ENCODE data around the gene ZNF232. TPM values are rescaled to one million over a fixed set of nuclear protein-coding genes. Genes with fewer than 3 reads are reported as not detected.

ZNF232 gene
- total RNA-seq, 1 experiment from 2014 or later = 11.1 TPM

DNA sequence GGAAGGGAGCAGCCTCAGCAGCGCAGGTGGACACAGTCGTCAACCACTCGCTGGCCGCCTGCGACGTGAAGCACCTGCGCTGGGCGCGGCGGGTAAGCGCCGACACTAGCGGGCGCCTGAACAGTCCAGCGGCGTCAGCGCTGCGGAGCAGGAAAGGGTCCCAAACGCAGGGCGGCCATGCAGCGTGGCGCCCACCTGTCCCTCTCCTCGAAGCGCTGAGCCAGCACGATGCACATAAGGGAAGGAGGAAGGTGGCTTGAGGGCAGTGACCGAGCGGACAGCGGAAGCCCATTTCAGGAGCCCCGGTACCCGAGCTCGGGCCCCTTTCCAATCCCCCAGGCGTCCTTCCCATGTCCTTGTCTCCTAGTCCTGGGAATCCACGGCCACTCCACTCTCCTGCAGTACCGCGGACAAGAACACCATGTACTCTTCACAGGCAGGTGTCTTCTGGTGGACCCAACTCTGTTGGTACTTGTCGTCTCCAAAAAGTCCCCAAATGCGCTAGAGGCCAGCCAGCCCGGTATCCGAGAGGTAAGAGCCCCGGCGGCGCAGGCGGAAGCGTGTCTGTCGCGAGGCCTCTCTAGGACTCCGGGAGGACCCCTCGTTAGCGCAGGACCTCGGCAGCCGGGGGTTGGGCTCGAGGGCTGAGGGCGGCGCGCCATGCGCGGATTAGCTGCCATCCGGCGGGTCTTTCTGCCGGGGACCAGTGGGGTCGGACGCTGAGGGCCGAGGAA lies 14.4 kb downstream of the ZNF232 start:
- BruUV-seq (replicated peaks) = no TSS peak
- H3K36me3 ChIP-seq (ENCODE audit: control insufficient read depth in 1 of 2, insufficient read depth in 2 of 2, low read length in 2 of 2) = no peaks in the 10 kb centered on the region
- no peaks in the 10 kb centered on the region for H3K4me1 ChIP-seq (ENCODE audit: control insufficient read depth in 1 of 2, insufficient read depth in 2 of 2, low read length in 2 of 2)
- H4K20me1 ChIP-seq (ENCODE audit: insufficient read depth) = no peaks in the 10 kb centered on the region
- H3K27ac ChIP-seq (ENCODE audit: low read depth, low read length) = no peak overlapping the region
- ChIA-PET RAD21 (ENCODE audit: low non-redundant PET in 1 of 2, low total read pairs in 2 of 2, uncharacterized antibody in 2 of 2, unreplicated experiment in 2 of 2) (no interaction called here), CTCF (no interaction called here), POLR2A (no interaction called here)
- TF ChIP-seq, protein P1, sequence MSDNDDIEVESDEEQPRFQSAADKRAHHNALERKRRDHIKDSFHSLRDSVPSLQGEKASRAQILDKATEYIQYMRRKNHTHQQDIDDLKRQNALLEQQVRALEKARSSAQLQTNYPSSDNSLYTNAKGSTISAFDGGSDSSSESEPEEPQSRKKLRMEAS (IDR thresholded peaks at IDR 0.05) = no peak
- no peak for TF ChIP-seq TCF7L2 (IDR thresholded peaks at IDR 0.05; ENCODE audit: borderline replicate concordance, extremely low read depth, insufficient read depth, insufficient read length)
- TF ChIP-seq CEBPB (IDR thresholded peaks at IDR 0.05; ENCODE audit: low read depth) = no peak
- TF ChIP-seq EZH2phosphoT487 (IDR thresholded peaks at IDR 0.05; ENCODE audit: borderline replicate concordance) = no peak
- TF ChIP-seq POLR2A (IDR thresholded peaks at IDR 0.05; ENCODE audit: borderline replicate concordance, extremely low read depth, insufficient read depth, insufficient read length) = no peak
- TF ChIP-seq POLR2AphosphoS5 (IDR thresholded peaks at IDR 0.05; ENCODE audit: low read depth, low read length) = no peak
- no peak for TF ChIP-seq SRF (IDR thresholded peaks at IDR 0.05; ENCODE audit: low read depth)
- no peak for TF ChIP-seq FOSL1 (IDR thresholded peaks at IDR 0.05; ENCODE audit: low read depth)
- H3K4me2 ChIP-seq (ENCODE audit: low read length) = no peak overlapping the region
- H3K4me3 ChIP-seq (replicated peaks in 1 of 2; ENCODE audit: low read depth in 1 of 2, low read length in 2 of 2) = no peak overlapping the region
- H3K9ac ChIP-seq (ENCODE audit: low read length) = no peak overlapping the region
- intact Hi-C loops (cut with micrococcal nuclease) = loop anchor here (10.0 kb wide), 1 partner anchor 78 kb away; no protein-coding TSS in a partner anchor
- H2AFZ ChIP-seq (ENCODE audit: low read depth, low read length, poor library complexity, severe bottlenecking) = no peak overlapping the region
- H3K9me2 ChIP-seq (ENCODE audit: insufficient read depth) = no peaks in the 10 kb centered on the region
- H3K79me2 ChIP-seq (ENCODE audit: insufficient read depth, low read length) = no peaks in the 10 kb centered on the region
- DNase-seq (ENCODE audit: low read depth, low spot score) (no peak), ATAC-seq (no peak)
- peaks cover 20 to 41% of the 10 kb centered on the region in 2 experiments; a peak in 3 of 4 replicates for H3K9me3 ChIP-seq (ENCODE audit: control insufficient read depth in 1 of 2, insufficient read depth in 1 of 2, low read depth in 1 of 2, low read length in 2 of 2)
- H3K27me3 ChIP-seq (ENCODE audit: insufficient read depth, low read length) = no peaks in the 10 kb centered on the region

DNA sequence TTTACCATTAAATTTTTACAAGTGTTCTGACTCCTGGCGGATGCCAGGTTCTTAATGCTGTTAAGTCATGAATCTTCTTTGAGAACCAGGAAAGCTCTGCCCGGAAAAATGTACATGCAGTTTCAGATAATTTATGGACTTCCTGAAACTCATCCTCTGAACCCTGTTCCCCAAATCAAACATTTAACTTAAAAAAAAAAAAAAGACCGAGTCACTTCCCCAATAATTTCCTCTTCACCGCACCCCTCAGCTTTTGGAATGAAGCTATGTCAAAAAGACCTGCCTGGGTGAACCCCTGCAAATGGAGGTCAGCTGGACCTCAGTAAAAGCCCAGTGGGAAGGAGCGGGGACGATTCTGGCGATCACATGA lies 15.0 kb downstream of the ZNF232 start:
- H3K4me3 ChIP-seq (replicated peaks in 1 of 2; ENCODE audit: low read depth in 1 of 2, low read length in 2 of 2) = no peak overlapping the region
- no peaks in the 10 kb centered on the region for H3K36me3 ChIP-seq (ENCODE audit: control insufficient read depth in 1 of 2, insufficient read depth in 2 of 2, low read length in 2 of 2)
- no peaks in the 10 kb centered on the region for H3K4me1 ChIP-seq (ENCODE audit: control insufficient read depth in 1 of 2, insufficient read depth in 2 of 2, low read length in 2 of 2)
- POLR2A ChIA-PET = no interaction called here
- H3K4me2 ChIP-seq (ENCODE audit: low read length) = no peak overlapping the region
- peaks cover 25 to 47% of the 10 kb centered on the region in 2 experiments; a peak in 3 of 4 replicates for H3K9me3 ChIP-seq (ENCODE audit: control insufficient read depth in 1 of 2, insufficient read depth in 1 of 2, low read depth in 1 of 2, low read length in 2 of 2)
- CTCF ChIA-PET = no interaction called here
- no peaks in the 10 kb centered on the region for H3K9me2 ChIP-seq (ENCODE audit: insufficient read depth)
- H4K20me1 ChIP-seq (ENCODE audit: insufficient read depth) = no peaks in the 10 kb centered on the region
- ATAC-seq (no peak), DNase-seq (ENCODE audit: low read depth, low spot score) (no peak)
- RAD21 ChIA-PET (ENCODE audit: low non-redundant PET in 1 of 2, low total read pairs in 2 of 2, uncharacterized antibody in 2 of 2, unreplicated experiment in 2 of 2) = no interaction called here
- H3K79me2 ChIP-seq (ENCODE audit: insufficient read depth, low read length) = no peaks in the 10 kb centered on the region
- intact Hi-C loops (cut with micrococcal nuclease) = loop anchor here (10.0 kb wide), 1 partner anchor 78 kb away; no protein-coding TSS in a partner anchor
- H2AFZ ChIP-seq (ENCODE audit: low read depth, low read length, poor library complexity, severe bottlenecking) = no peak overlapping the region
- no peak overlapping the region for H3K27ac ChIP-seq (ENCODE audit: low read depth, low read length)
- no TSS peak for BruUV-seq (replicated peaks)
- TF ChIP-seq POLR2A (IDR thresholded peaks at IDR 0.05; ENCODE audit: borderline replicate concordance, extremely low read depth, insufficient read depth, insufficient read length) (no peak), CBX3 (IDR thresholded peaks at IDR 0.05; ENCODE audit: low read depth) (no peak), JUND (IDR thresholded peaks at IDR 0.05) (no peak), ZFX (IDR thresholded peaks at IDR 0.05) (no peak), TCF7L2 (IDR thresholded peaks at IDR 0.05; ENCODE audit: borderline replicate concordance, extremely low read depth, insufficient read depth, insufficient read length) (no peak), POLR2AphosphoS5 (IDR thresholded peaks at IDR 0.05; ENCODE audit: low read depth, low read length) (no peak)
- TF ChIP-seq, protein P1 (IDR thresholded peaks at IDR 0.05) = no peak
- TF ChIP-seq, protein P2, sequence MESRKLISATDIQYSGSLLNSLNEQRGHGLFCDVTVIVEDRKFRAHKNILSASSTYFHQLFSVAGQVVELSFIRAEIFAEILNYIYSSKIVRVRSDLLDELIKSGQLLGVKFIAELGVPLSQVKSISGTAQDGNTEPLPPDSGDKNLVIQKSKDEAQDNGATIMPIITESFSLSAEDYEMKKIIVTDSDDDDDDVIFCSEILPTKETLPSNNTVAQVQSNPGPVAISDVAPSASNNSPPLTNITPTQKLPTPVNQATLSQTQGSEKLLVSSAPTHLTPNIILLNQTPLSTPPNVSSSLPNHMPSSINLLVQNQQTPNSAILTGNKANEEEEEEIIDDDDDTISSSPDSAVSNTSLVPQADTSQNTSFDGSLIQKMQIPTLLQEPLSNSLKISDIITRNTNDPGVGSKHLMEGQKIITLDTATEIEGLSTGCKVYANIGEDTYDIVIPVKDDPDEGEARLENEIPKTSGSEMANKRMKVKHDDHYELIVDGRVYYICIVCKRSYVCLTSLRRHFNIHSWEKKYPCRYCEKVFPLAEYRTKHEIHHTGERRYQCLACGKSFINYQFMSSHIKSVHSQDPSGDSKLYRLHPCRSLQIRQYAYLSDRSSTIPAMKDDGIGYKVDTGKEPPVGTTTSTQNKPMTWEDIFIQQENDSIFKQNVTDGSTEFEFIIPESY (IDR thresholded peaks at IDR 0.05; ENCODE audit: extremely low read depth, insufficient replicate concordance, low read length) = no peak
- no peaks in the 10 kb centered on the region for H3K27me3 ChIP-seq (ENCODE audit: insufficient read depth, low read length)
- H3K9ac ChIP-seq (ENCODE audit: low read length) = no peak overlapping the region

All from HCT116 (cell line).